GM12878 (cell line): ENCODE measurements around the gene OSBPL10. TPM values are rescaled to one million over a fixed set of nuclear protein-coding genes. Genes with fewer than 3 reads are reported as not detected.

ENCODE experiments used
- ATAC-seq: fragments of 200-7000 bp; cut with Tn5 transposase; 3 replicates; pipeline ENCODE4 v1.9.1; 2020; ENCODE audit warnings: mild to moderate bottlenecking, moderate library complexity
- BruUV-seq: library from RNA; stranded (reverse); fragments of 400-500 nt; replicated peaks from 2 replicates; lab custom pipeline; 2021; lab: Mats Ljungman, UMichigan
- CTCF ChIA-PET: fragments of 300-600 bp; sonication (Branson Sonifier 250); formaldehyde crosslinking; extraction: SDS; loops from one replicate; lab custom pipeline; 2021; ENCODE audit warnings: inconsistent platforms; lab: Yijun Ruan, JAX
- POLR2A ChIA-PET: fragments of 350-600 bp; formaldehyde crosslinking; extraction: SDS; loops from one replicate; lab custom pipeline; 2021; ENCODE audit warnings: inconsistent platforms; lab: Charles Lee
- RAD21 ChIA-PET: fragments of 300-600 bp; sonication (Branson Sonifier 250); formaldehyde crosslinking; loops from one replicate; lab custom pipeline; 2023; ENCODE audit warnings: antibody characterized with exemption; ENCODE audit not compliant: unreplicated experiment; lab: Charles Lee
- SMC1A ChIA-PET: fragments of 300-600 bp; sonication (Branson Sonifier 250); formaldehyde crosslinking; loops from one replicate; lab custom pipeline; 2023; ENCODE audit not compliant: unreplicated experiment, uncharacterized antibody; lab: Charles Lee
- DNase-seq: peaks from one replicate; pipeline ENCODE4 v3.0.0-alpha.2; 2011; ENCODE audit warnings: low read depth, low spot score
- FAIRE-seq: peaks from 3 replicates; lab custom pipeline; 2011; peaks lifted over from hg19 to GRCh38; lab: Jason Lieb, UNC
- H2AFZ ChIP-seq: 2 replicates; pipeline ENCODE4 v1.6.0; 2011; ENCODE audit warnings: low read depth, low read length, control low read depth; ENCODE audit not compliant: control insufficient read depth
- H3K27ac ChIP-seq: 2 replicates; pipeline ENCODE4 v1.5.1; 2011; ENCODE audit warnings: control low read depth; ENCODE audit not compliant: control insufficient read depth, insufficient read depth
- H3K27me3 ChIP-seq, 2 experiments: replicated peaks in 1 of 2; 2 replicates each; pipeline versions ENCODE4 v1.6.0 to v1.6.1; 2011; ENCODE audit warnings: low read length in 1 of 2; ENCODE audit not compliant: control insufficient read depth in 2 of 2, insufficient read depth in 2 of 2
- H3K36me3 ChIP-seq, 2 experiments: 2 replicates each; pipeline ENCODE4 v1.5.1; 2011; ENCODE audit warnings: low read length in 1 of 2; ENCODE audit not compliant: control insufficient read depth in 2 of 2, insufficient read depth in 2 of 2
- H3K4me1 ChIP-seq: 2 replicates; pipeline ENCODE4 v1.6.1; 2011; ENCODE audit warnings: mild to moderate bottlenecking, low read length, moderate library complexity, mixed read lengths; ENCODE audit not compliant: control insufficient read depth, insufficient read depth
- H3K4me2 ChIP-seq: 2 replicates; pipeline ENCODE4 v1.6.0; 2011; ENCODE audit warnings: control low read depth; ENCODE audit not compliant: control insufficient read depth, insufficient read depth
- H3K4me3 ChIP-seq: fragments of 200-600 bp; sonication (generic); 2 replicates; pipeline ENCODE4 v1.5.1; 2016
- H3K79me2 ChIP-seq: 2 replicates; pipeline ENCODE4 v1.6.0; 2011; ENCODE audit warnings: low read length; ENCODE audit not compliant: control insufficient read depth, insufficient read depth
- H3K9ac ChIP-seq: 2 replicates; pipeline ENCODE4 v1.8.0; 2011; ENCODE audit warnings: low read length, control low read depth, mixed read lengths; ENCODE audit not compliant: control insufficient read depth, insufficient read depth
- H3K9me3 ChIP-seq: replicated peaks from 3 replicates; pipeline ENCODE4 v1.5.1; 2011; ENCODE audit warnings: mild to moderate bottlenecking, low read length; ENCODE audit not compliant: control insufficient read depth, insufficient read depth
- H4K20me1 ChIP-seq: 2 replicates; pipeline ENCODE4 v1.6.0; 2011; ENCODE audit not compliant: control insufficient read depth, insufficient read depth
- BACH1 ChIP-seq: fragments of 450-650 bp; IDR thresholded peaks from 2 replicates; pipeline ENCODE4 v1.6.1; 2017; ENCODE audit warnings: mild to moderate bottlenecking, borderline replicate concordance
- BMI1 ChIP-seq: fragments of 450-650 bp; IDR thresholded peaks from 2 replicates; pipeline ENCODE4 v1.6.1; 2016; ENCODE audit warnings: mild to moderate bottlenecking, moderate library complexity, borderline replicate concordance
- KDM1A ChIP-seq: fragments of 200-600 bp; sonication (generic); IDR thresholded peaks from 2 replicates; pipeline ENCODE4 v1.6.1; 2016; ENCODE audit warnings: borderline replicate concordance
- MYB ChIP-seq: fragments of 150-350 bp; IDR thresholded peaks from 2 replicates; pipeline ENCODE4 v1.6.1; 2014; ENCODE audit warnings: mild to moderate bottlenecking, low read depth, low read length, borderline replicate concordance
- NFIC ChIP-seq: IDR thresholded peaks from 2 replicates; pipeline ENCODE4 v1.6.1; 2012; ENCODE audit warnings: low read depth, mild to moderate bottlenecking, inconsistent platforms, low read length, moderate library complexity
- PAX5 ChIP-seq: IDR thresholded peaks from 2 replicates; pipeline ENCODE4 v1.6.1; 2011; ENCODE audit warnings: low read depth, low read length, borderline replicate concordance
- RB1 ChIP-seq: fragments of 450-650 bp; formaldehyde crosslinking; IDR thresholded peaks from 2 replicates; pipeline ENCODE4 v1.6.1; 2017; ENCODE audit warnings: mild to moderate bottlenecking, borderline replicate concordance
- SIN3A ChIP-seq: IDR thresholded peaks from 2 replicates; pipeline ENCODE4 v1.6.1; 2012; ENCODE audit warnings: low read depth, low read length, improper control_type of control experiment
- SUZ12 ChIP-seq: fragments of 200-600 bp; sonication (generic); IDR thresholded peaks from one replicate; pipeline ENCODE4 v1.6.1; 2018; ENCODE audit warnings: antibody characterized with exemption, mild to moderate bottlenecking; ENCODE audit not compliant: unreplicated experiment
- WRNIP1 ChIP-seq: IDR thresholded peaks from 2 replicates; pipeline ENCODE4 v1.6.1; 2011; ENCODE audit warnings: low read depth, low read length, improper control_type of control experiment, borderline replicate concordance
- WGBS: methylation state at CpG from one replicate; pipeline ENCODE4 v1.1.6; 2016; ENCODE audit warnings: low lambda C conversion rate; ENCODE audit not compliant: insufficient replicate concordance, insufficient coverage; ENCODE audit errors: missing lambda C conversion rate; 5-methylcytosine and 5-hydroxymethylcytosine counted together
- in situ Hi-C: fragments of 300-500 bp; cut with MboI; formaldehyde crosslinking; loops from 9 replicates; pipeline ENCODE4 v1.14.3; 2018; ENCODE audit warnings: mixed read lengths
- intact Hi-C: fragments of 100-400 bp; cut with micrococcal nuclease; formaldehyde crosslinking; loops from one replicate; pipeline ENCODE4 v1.14.2; 2022; ENCODE audit not compliant: unreplicated experiment
- polyA plus RNA-seq, 11 experiments: library from polyadenylated mRNA; depleted of rRNA in 4 of 11; unstranded in 6 of 11; stranded (reverse) in 5 of 11; fragments of >200 nt; fragmentation: Nextera tagmentation in 4 of 11; fragmentation: Illumina TruSeq in 1 of 11; extraction: Ambion mirVana in 4 of 11; extraction: Trizol in 1 of 11; gene quantifications; 1 replicate in 1 of 11; 2 replicates in 10 of 11; pipeline versions ENCODE4 v1.2.1 to v1.2.3, GENCODE V29; 2011 to 2016; ENCODE audit warnings: inconsistent platforms in 2 of 11, missing spikeins in 2 of 11, low read depth in 1 of 11
- total RNA-seq, 4 experiments: library from RNA; depleted of rRNA in 3 of 4; stranded (reverse); fragments of >200 nt in 3 of 4; fragmentation: Illumina TruSeq in 1 of 4; extraction: Trizol in 1 of 4; gene quantifications; 2 replicates each; pipeline versions ENCODE4 v1.2.1 to v1.2.3, GENCODE V29; 2013 to 2021
- TF ChIP-seq, protein P1 (sequence below): IDR thresholded peaks from 2 replicates; pipeline ENCODE4 v1.6.1; 2012; ENCODE audit warnings: low read depth, low read length, improper control_type of control experiment
- TF ChIP-seq, protein P2 (sequence below): fragments of 450-650 bp; IDR thresholded peaks from 2 replicates; pipeline ENCODE4 v1.6.1; 2017; ENCODE audit warnings: low read depth, mild to moderate bottlenecking, moderate library complexity
- TF ChIP-seq, protein P3 (sequence below): fragments of 450-650 bp; formaldehyde crosslinking; IDR thresholded peaks from 2 replicates; pipeline ENCODE4 v1.4.0; 2022; ENCODE audit warnings: mild to moderate bottlenecking, moderate library complexity
- TF ChIP-seq, protein P4 (sequence below): IDR thresholded peaks from 2 replicates; pipeline ENCODE4 v1.6.1; 2011; ENCODE audit warnings: low read depth, mild to moderate bottlenecking, low read length, moderate library complexity, borderline replicate concordance; ENCODE audit errors: extremely low read depth
- TF ChIP-seq, protein P5 (sequence below): fragments of 450-650 bp; IDR thresholded peaks from 2 replicates; pipeline ENCODE4 v1.6.1; 2017; ENCODE audit warnings: antibody characterized with exemption, mild to moderate bottlenecking, moderate library complexity

The OSBPL10 gene
- total and polyA plus RNA-seq, 10 of the 15 experiments (the other 5 are each of a cell fraction or from before 2014, with no cell fraction given) = 0.03 to 0.25 (median 0.09) TPM; not detected in 5

DNA sequence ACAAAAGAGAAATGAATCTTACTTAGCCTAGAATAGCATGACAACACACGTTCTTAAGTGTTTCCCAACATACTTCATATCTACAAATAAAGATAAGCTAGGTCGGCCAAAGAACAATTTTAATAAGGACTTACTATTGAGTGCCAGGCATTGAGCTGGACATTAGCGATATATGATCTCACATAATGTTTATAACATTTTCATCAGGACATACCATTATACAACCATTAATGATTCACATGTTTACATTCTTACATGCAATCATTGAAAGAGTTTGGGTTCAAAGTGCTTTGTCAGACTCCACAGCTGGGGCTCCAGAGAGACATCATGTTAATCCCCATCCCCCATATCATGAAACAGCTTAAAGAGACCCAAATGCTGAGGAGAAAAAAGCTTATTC lies 259.4 kb downstream of the OSBPL10 start:
- Histone ChIP-seq H3K27me3 (no peaks in the 10 kb centered on the region; a peak in 1 of 4 replicates), H3K4me2 (no peak overlapping the region), H3K9me3 (no peaks in the 10 kb centered on the region), H2AFZ (no peak overlapping the region), H3K79me2 (no peaks in the 10 kb centered on the region), H3K9ac (no peak overlapping the region), H4K20me1 (no peaks in the 10 kb centered on the region), H3K4me1 (no peaks in the 10 kb centered on the region), H3K4me3 (no peak overlapping the region), H3K27ac (no peak overlapping the region), H3K36me3 (no peaks in the 10 kb centered on the region)
- ChIA-PET RAD21 (no interaction called here), CTCF (interaction anchor here (1.2 to 1.5 kb wide), 2 partner anchors 27 to 50 kb away, joined by 3 to 4 read pairs; no protein-coding TSS in a partner anchor), SMC1A (interaction anchor here (1.4 kb wide), 1 partner anchor 9 kb away, joined by 3 read pairs; no protein-coding TSS in a partner anchor), POLR2A (no interaction called here)
- ATAC-seq (no peak), DNase-seq (no peak), FAIRE-seq (no peak)
- intact Hi-C loops (no loop called here), in situ Hi-C loops (no loop called here)
- BruUV-seq = no TSS peak
- WGBS = 57% methylated on average over 3 of the region's 3 CpGs
- TF ChIP-seq, protein P1, sequence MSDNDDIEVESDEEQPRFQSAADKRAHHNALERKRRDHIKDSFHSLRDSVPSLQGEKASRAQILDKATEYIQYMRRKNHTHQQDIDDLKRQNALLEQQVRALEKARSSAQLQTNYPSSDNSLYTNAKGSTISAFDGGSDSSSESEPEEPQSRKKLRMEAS = no peak
- TF ChIP-seq SIN3A (no peak), RB1 (no peak), MYB (no peak), SUZ12 (no peak), BACH1 (no peak), PAX5 (no peak), BMI1 (no peak), KDM1A (no peak), WRNIP1 (no peak), NFIC (no peak)
- TF ChIP-seq, protein P2, sequence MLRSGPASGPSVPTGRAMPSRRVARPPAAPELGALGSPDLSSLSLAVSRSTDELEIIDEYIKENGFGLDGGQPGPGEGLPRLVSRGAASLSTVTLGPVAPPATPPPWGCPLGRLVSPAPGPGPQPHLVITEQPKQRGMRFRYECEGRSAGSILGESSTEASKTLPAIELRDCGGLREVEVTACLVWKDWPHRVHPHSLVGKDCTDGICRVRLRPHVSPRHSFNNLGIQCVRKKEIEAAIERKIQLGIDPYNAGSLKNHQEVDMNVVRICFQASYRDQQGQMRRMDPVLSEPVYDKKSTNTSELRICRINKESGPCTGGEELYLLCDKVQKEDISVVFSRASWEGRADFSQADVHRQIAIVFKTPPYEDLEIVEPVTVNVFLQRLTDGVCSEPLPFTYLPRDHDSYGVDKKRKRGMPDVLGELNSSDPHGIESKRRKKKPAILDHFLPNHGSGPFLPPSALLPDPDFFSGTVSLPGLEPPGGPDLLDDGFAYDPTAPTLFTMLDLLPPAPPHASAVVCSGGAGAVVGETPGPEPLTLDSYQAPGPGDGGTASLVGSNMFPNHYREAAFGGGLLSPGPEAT = no peak
- TF ChIP-seq, protein P3, sequence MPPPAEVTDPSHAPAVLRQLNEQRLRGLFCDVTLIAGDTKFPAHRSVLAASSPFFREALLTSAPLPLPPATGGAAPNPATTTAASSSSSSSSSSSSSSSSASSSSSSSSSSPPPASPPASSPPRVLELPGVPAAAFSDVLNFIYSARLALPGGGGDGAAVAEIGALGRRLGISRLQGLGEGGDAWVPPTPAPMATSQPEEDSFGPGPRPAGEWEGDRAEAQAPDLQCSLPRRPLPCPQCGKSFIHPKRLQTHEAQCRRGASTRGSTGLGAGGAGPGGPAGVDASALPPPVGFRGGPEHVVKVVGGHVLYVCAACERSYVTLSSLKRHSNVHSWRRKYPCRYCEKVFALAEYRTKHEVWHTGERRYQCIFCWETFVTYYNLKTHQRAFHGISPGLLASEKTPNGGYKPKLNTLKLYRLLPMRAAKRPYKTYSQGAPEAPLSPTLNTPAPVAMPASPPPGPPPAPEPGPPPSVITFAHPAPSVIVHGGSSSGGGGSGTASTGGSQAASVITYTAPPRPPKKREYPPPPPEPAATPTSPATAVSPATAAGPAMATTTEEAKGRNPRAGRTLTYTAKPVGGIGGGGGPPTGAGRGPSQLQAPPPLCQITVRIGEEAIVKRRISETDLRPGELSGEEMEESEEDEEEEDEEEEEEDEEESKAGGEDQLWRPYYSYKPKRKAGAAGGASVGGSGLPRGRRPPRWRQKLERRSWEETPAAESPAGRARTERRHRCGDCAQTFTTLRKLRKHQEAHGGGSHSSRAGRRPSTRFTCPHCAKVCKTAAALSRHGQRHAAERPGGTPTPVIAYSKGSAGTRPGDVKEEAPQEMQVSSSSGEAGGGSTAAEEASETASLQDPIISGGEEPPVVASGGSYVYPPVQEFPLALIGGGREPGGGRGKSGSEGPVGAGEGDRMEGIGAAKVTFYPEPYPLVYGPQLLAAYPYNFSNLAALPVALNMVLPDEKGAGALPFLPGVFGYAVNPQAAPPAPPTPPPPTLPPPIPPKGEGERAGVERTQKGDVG (CRISPR knock-in tag) = no peak
- TF ChIP-seq, protein P4, sequence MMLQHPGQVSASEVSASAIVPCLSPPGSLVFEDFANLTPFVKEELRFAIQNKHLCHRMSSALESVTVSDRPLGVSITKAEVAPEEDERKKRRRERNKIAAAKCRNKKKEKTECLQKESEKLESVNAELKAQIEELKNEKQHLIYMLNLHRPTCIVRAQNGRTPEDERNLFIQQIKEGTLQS = no peak
- TF ChIP-seq, protein P5, sequence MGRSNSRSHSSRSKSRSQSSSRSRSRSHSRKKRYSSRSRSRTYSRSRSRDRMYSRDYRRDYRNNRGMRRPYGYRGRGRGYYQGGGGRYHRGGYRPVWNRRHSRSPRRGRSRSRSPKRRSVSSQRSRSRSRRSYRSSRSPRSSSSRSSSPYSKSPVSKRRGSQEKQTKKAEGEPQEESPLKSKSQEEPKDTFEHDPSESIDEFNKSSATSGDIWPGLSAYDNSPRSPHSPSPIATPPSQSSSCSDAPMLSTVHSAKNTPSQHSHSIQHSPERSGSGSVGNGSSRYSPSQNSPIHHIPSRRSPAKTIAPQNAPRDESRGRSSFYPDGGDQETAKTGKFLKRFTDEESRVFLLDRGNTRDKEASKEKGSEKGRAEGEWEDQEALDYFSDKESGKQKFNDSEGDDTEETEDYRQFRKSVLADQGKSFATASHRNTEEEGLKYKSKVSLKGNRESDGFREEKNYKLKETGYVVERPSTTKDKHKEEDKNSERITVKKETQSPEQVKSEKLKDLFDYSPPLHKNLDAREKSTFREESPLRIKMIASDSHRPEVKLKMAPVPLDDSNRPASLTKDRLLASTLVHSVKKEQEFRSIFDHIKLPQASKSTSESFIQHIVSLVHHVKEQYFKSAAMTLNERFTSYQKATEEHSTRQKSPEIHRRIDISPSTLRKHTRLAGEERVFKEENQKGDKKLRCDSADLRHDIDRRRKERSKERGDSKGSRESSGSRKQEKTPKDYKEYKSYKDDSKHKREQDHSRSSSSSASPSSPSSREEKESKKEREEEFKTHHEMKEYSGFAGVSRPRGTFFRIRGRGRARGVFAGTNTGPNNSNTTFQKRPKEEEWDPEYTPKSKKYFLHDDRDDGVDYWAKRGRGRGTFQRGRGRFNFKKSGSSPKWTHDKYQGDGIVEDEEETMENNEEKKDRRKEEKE = no peak
